Cardiac muscle cell (in vitro differentiated cells and primary cell): ENCODE results near the gene SLC19A1. TPM values are rescaled to one million over a fixed set of nuclear protein-coding genes. Genes with fewer than 3 reads are reported as not detected.

ENCODE experiments used
- DNase-seq, 2 donors: peaks; one replicate each; pipeline versions ENCODE4 v3.0.0 to v3.0.0-alpha.2; 2010 to 2017; ENCODE audit warnings: low read depth in 1 of 2, low spot score in 1 of 2
- H3K27ac ChIP-seq: fragments of 200-600 bp; sonication (generic); 2 replicates; pipeline ENCODE4 v1.5.1; 2016
- H3K27me3 ChIP-seq: fragments of 200-600 bp; sonication (generic); 2 replicates; pipeline ENCODE4 v1.6.0; 2016; ENCODE audit warnings: control low read depth
- H3K36me3 ChIP-seq: fragments of 200-600 bp; sonication (generic); 2 replicates; pipeline ENCODE4 v1.5.1; 2016; ENCODE audit warnings: control low read depth
- H3K4me1 ChIP-seq: fragments of 200-600 bp; sonication (generic); 2 replicates; pipeline ENCODE4 v1.8.1; 2017; ENCODE audit warnings: low read depth, mild to moderate bottlenecking, mixed run types
- H3K4me3 ChIP-seq: fragments of 200-600 bp; sonication (generic); 2 replicates; pipeline ENCODE4 v1.5.1; 2016; ENCODE audit warnings: mild to moderate bottlenecking
- H3K9me3 ChIP-seq: fragments of 200-600 bp; sonication (generic); 2 replicates; pipeline ENCODE4 v1.5.1; 2017; ENCODE audit warnings: low read depth, mild to moderate bottlenecking, control low read depth
- polyA plus RNA-seq: library from polyadenylated mRNA; unstranded; fragments of >200 nt; fragmentation: Nextera tagmentation; extraction: Ambion mirVana; gene quantifications from 2 replicates; pipeline ENCODE4 v1.2.1, GENCODE V29; 2016
- total RNA-seq: library from RNA; depleted of rRNA; stranded (reverse); fragments of >200 nt; gene quantifications from 2 replicates; pipeline ENCODE4 v1.2.3, GENCODE V29; 2016
- TF ChIP-seq, protein P1 (sequence below): IDR thresholded peaks from 2 replicates; pipeline ENCODE4 v1.5.1; 2012; ENCODE audit warnings: low read depth, mild to moderate bottlenecking, low read length

The SLC19A1 gene
- total and polyA plus RNA-seq, 2 experiments from 2014 or later = 25.4 to 50.3 TPM

- no peak overlapping the region for H3K27ac ChIP-seq
- no peak for DNase-seq
- no peaks in the 10 kb centered on the region for H3K4me1 ChIP-seq
- no peak overlapping the region for H3K4me3 ChIP-seq
- no peaks in the 10 kb centered on the region for H3K27me3 ChIP-seq
- TF ChIP-seq, protein P1, sequence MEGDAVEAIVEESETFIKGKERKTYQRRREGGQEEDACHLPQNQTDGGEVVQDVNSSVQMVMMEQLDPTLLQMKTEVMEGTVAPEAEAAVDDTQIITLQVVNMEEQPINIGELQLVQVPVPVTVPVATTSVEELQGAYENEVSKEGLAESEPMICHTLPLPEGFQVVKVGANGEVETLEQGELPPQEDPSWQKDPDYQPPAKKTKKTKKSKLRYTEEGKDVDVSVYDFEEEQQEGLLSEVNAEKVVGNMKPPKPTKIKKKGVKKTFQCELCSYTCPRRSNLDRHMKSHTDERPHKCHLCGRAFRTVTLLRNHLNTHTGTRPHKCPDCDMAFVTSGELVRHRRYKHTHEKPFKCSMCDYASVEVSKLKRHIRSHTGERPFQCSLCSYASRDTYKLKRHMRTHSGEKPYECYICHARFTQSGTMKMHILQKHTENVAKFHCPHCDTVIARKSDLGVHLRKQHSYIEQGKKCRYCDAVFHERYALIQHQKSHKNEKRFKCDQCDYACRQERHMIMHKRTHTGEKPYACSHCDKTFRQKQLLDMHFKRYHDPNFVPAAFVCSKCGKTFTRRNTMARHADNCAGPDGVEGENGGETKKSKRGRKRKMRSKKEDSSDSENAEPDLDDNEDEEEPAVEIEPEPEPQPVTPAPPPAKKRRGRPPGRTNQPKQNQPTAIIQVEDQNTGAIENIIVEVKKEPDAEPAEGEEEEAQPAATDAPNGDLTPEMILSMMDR = no peak
- H3K9me3 ChIP-seq = no peaks in the 10 kb centered on the region
- H3K36me3 ChIP-seq = peaks cover 32% of the 10 kb centered on the region
Observed at GRCh38 chr21:45497846-45498645, 44.2 kb downstream of the SLC19A1 start.

- TF ChIP-seq, protein P1 = no peak
- peaks cover 35% of the 10 kb centered on the region for H3K36me3 ChIP-seq
- H3K27me3 ChIP-seq = no peaks in the 10 kb centered on the region
- no peaks in the 10 kb centered on the region for H3K9me3 ChIP-seq
- no peak overlapping the region for H3K4me3 ChIP-seq
- H3K4me1 ChIP-seq = no peaks in the 10 kb centered on the region
- no peak overlapping the region for H3K27ac ChIP-seq
- DNase-seq = no peak
Observed at GRCh38 chr21:45496968-45497845, 45.0 kb downstream of the SLC19A1 start.

GRCh38 chr21:45496151-45496967 lies 45.9 kb downstream of the SLC19A1 start:
- no peak overlapping the region for H3K27ac ChIP-seq
- peaks cover 35% of the 10 kb centered on the region for H3K36me3 ChIP-seq
- TF ChIP-seq, protein P1 = no peak
- no peak overlapping the region for H3K4me3 ChIP-seq
- DNase-seq = no peak
- no peaks in the 10 kb centered on the region for H3K27me3 ChIP-seq
- no peaks in the 10 kb centered on the region for H3K4me1 ChIP-seq
- H3K9me3 ChIP-seq = no peaks in the 10 kb centered on the region

- peaks cover 35% of the 10 kb centered on the region for H3K36me3 ChIP-seq
- no peak overlapping the region for H3K4me3 ChIP-seq
- no peak for DNase-seq
- no peaks in the 10 kb centered on the region for H3K9me3 ChIP-seq
- no peaks in the 10 kb centered on the region for H3K4me1 ChIP-seq
- no peak overlapping the region for H3K27ac ChIP-seq
- no peaks in the 10 kb centered on the region for H3K27me3 ChIP-seq
- TF ChIP-seq, protein P1 = no peak
Observed at GRCh38 chr21:45494851-45495680, 47.2 kb downstream of the SLC19A1 start.
